Cardiac septum (tissue), 1 donor: ENCODE measurements around the gene CTPS1. TPM values are rescaled to one million over a fixed set of nuclear protein-coding genes. Genes with fewer than 3 reads are reported as not detected.

ENCODE experiments used
- DNase-seq: peaks from one replicate; pipeline ENCODE4 v3.0.0-alpha.2; 2020; ENCODE audit warnings: low spot score
- intact Hi-C: fragments of 100-400 bp; cut with DNase I; formaldehyde crosslinking; loops from one replicate; pipeline ENCODE4 v1.14.0; 2022
- total RNA-seq: library from RNA; stranded (reverse); fragmentation: NEBNext Ultra II Directional; extraction: Animal tissue kit (Norgen Biotek cat#: 25700); gene quantifications from one replicate; pipeline ENCODE4 v1.2.1, GENCODE V29; 2021
- donor health status: DM: no; HTN: no; CAD: no.

The CTPS1 gene
- total RNA-seq, 1 donor from 2014 or later: 8.5 TPM

GRCh38 chr1:41017141-41018017, 37.9 kb downstream of the CTPS1 start:
- DNase-seq: no peak
- intact Hi-C loops: no loop called here

GRCh38 chr1:41018018-41018410, 38.5 kb downstream of the CTPS1 start:
- intact Hi-C loops: no loop called here
- no peak for DNase-seq

- intact Hi-C loops: no loop called here
- no peak for DNase-seq
These were observed 39.9 kb downstream of the CTPS1 start for GRCh38 chr1:41019353-41019745.

- DNase-seq: no peak
- intact Hi-C loops: no loop called here
These were observed 40.6 kb downstream of the CTPS1 start for GRCh38 chr1:41020109-41020576.

GRCh38 chr1:41020654-41021053, 41.2 kb downstream of the CTPS1 start:
- no peak for DNase-seq
- intact Hi-C loops: no loop called here

- DNase-seq: no peak
- intact Hi-C loops: no loop called here
These were observed 42.2 kb downstream of the CTPS1 start, which contains the start of gene SLFNL1 for GRCh38 chr1:41021526-41022308. Gene SLFNL1, minus strand, starts transcription at chr1:41021725. Its CDS starts 1,065 bp downstream, at chr1:41020660.

- DNase-seq: no peak
- intact Hi-C loops: no loop called here
These were observed 42.9 kb downstream of the CTPS1 start for GRCh38 chr1:41022424-41022823.

GRCh38 chr1:41023279-41023990, 43.9 kb downstream of the CTPS1 start:
- intact Hi-C loops: no loop called here
- DNase-seq: no peak

DNA sequence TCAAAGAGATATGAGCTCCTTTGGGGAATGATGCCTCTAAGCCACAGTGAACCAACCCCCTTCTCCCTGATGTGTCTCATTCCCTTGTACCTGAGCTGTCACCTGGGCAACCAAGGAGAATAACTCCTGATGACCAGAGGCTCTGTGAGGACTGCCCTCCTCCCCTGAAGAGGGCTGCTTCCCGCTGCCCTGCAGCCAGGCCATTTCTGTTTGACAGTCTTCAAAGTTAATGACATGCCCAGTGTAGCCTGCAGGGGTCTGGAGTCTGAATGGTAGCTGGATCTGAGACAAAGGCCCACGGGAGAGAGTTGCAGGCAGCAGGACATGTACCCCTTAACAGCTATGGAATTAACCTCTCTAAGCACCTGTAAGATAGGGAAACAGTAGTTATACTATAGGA, 45.5 kb downstream of the CTPS1 start:
- intact Hi-C loops: no loop called here
- no peak for DNase-seq

GRCh38 chr1:41025979-41026819, 46.7 kb downstream of the CTPS1 start:
- no peak for DNase-seq
- intact Hi-C loops: no loop called here

GRCh38 chr1:41028034-41028642, 48.6 kb downstream of the CTPS1 start:
- intact Hi-C loops: no loop called here
- DNase-seq: no peak

DNA sequence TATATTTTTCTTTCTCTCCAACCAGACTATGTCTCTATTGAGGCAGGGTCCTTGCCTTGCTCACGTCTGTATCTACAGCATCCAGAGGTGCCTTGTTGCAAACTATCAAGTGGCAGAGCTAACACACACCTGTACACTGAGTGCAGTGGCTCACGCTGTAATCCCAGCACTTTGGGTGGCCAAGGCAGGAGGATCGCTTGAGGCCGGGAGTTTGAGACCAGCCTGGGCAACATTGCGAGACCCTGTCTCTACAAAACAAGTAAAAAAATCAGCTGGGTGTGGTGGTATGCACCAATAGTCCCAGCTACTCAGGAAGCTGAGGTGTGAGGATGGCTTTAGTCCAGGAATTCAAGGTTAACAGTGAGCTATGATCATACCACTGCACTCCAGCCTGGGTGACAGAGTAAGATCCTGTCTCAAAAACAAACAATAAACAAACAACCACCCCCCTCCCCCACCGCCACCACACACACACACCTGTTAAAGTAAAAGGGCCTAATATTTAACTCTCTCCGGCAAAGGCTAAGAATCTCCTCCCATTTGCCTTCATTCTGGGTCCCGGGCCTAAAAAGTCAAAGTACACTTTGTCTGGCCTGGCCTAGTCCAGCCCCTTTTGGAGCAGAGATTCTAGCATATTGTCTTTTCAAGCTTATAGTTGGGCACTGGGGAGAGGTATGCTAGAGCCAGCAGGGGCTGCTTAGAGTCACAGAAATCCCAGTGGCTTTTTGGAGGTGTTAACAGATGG, 51.5 kb downstream of the CTPS1 start:
- intact Hi-C loops: no loop called here
- no peak for DNase-seq

DNA sequence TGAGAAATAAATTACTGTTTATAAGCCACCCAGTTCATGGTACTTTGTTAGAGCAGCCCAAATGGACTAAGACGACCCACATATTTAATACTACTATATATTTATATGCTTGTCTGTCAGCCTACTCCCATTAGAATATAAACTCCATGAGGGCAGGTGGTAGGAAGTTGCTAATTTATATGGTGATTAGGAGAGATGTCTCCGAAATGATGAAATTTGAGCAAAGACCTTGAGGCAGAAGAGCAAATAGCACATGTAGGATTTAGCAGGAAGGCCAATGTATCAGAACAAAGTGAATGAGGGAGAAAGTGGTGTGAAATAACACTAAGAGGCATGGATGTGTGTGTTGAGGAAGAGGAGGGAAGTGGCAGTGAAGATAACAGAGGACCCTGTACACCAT, 52.7 kb downstream of the CTPS1 start:
- intact Hi-C loops: no loop called here
- no peak for DNase-seq

DNA sequence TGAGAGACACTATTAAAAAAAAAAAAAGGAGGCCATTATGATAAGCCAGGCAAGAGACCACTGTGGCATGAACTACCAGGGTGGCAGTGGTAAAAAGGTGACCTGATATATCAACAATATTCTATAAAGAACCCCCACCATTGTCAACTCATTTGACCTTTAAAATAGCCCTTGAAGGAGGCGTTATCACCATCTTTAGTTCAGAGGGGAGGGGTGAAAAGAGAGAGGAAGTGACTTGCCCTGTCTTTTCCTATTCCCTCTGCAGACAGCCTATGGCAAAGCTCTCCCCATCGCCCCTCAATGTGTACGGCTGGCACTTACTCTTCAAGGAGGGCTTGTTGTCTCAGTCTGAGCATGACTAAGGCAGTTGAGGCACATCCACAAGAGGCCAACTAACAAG, 53.8 kb downstream of the CTPS1 start:
- intact Hi-C loops: no loop called here
- no peak for DNase-seq

GRCh38 chr1:41037116-41037903, 57.8 kb downstream of the CTPS1 start:
- DNase-seq: no peak
- intact Hi-C loops: no loop called here

GRCh38 chr1:41038110-41038509, 58.6 kb downstream of the CTPS1 start:
- no peak for DNase-seq
- intact Hi-C loops: no loop called here

GRCh38 chr1:41041614-41042270, 62.2 kb downstream of the CTPS1 start:
- DNase-seq: no peak
- intact Hi-C loops: loop anchor here (10.0 kb wide), 1 partner anchor 193 kb away; no protein-coding TSS in a partner anchor
